ENCODE data around the gene PRDM2.
A peak's percentile ranks its signal among the peaks of the same experiment; 100 is the strongest.
"Not testable (repeated sequence)": the region's sequence is repeated elsewhere in the genome, so short reads cannot be mapped to it uniquely, and the experiment has no call there.

Gene PRDM2

GRCh38 chr1:13700521-13701270 lies 708 bp downstream of the PRDM2 start:
- DNase-seq = peak; percentile 25

DNA sequence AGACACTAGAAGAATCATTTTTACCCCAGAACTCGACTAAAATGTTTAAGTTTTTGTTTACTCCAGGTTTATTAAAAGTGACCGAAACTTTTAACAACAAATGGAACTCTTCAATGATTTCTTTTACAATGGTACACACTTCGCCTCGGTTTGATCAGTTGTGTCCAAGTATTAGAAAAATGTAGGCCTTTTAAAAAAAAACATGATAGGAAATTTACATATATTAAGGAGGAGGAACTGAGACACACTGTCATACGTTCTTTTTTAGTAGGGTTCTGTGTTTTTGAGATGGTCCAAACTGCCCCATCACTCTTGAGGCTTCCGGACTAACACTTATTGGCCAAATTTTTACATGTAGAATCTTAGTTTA lies 1.3 kb downstream of the PRDM2 start:
- no peak for DNase-seq

DNA sequence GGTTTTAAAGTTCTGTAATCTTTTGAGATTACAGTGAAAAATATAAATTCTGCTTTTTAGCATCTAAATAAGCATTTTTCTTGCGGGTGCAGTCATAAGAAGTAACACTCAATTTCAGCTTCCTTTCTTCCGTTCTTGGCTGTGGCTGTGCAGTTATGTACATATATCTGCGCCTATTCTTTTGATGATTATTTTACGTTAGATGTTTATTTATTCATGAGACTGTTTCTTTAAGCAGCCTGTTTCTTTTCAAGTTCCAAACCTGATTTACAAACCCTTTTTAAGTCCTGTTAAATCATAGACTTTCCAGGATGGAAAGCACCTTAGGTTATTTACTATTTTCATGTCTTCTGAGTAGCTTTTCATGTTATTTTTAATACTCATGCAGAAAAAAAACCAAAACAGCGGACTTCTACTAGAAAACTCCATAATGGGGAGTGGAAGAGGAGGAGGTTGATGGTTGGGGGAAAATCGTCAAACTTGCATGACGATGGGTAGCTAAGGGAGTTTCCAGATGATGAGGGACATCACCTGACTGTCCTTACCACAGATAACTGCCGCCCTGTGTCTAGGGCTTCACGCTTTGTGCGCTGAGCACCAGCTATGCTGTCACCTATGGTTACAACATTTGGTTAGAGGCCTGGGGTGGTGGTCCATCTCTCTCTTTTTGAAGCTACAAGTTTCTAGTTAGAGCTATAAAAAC lies 2.6 kb downstream of the PRDM2 start:
- no peak for DNase-seq

GRCh38 chr1:13703128-13703513 lies 3.1 kb downstream of the PRDM2 start:
- no peak for DNase-seq

GRCh38 chr1:13703558-13704490 lies 3.8 kb downstream of the PRDM2 start:
- no peak for DNase-seq

DNA sequence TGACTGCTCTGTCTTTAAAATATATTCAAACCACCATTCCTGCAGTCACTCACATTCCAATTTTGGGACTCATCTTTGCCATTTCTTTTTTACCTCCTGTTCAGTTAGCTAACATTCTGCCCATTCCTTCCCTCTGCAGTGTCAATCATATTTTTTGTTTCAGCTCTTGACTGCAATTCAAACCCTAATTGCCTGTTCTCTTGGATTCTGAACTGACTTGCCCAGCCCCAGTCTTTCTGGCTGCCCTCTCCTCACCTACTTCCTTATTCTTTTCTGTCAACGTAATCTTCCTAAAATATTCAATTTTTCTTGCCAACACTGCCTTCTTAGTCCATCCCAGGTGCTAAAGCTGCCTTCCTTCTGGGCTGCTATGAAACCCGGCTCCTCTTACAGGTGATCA lies 6.1 kb downstream of the PRDM2 start:
- DNase-seq = no peak

- no peak for DNase-seq
Measured at GRCh38 chr1:13707164-13707563, 7.2 kb downstream of the PRDM2 start.

DNA sequence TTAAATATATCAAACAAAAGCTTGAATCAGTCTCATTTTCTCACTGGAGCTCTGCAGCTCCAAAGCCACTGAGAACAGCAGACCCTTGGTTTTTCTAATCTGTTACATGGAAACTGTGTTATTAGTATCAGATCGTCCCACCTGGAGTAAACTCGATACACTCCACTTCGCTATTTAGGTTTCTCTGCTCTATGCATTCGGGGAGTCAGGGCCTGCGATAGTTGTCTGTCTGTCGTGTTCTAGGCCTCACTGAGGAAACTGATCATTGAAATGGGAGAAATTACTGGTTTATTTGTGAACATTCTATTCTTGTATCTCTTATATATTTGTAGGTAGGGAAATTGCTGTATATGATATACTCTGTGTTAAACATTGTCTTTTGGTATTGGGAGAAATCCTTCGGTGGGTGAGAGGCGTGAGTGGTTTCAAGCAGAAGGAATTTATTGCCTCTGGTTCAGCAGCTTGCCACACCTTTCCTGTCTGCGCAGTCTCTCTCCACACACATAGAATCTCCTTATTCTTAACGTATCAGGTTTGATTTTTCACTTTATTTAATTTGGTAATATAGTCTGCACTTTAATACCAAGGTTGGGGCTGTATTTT lies 8.5 kb downstream of the PRDM2 start:
- no peak for DNase-seq

DNA sequence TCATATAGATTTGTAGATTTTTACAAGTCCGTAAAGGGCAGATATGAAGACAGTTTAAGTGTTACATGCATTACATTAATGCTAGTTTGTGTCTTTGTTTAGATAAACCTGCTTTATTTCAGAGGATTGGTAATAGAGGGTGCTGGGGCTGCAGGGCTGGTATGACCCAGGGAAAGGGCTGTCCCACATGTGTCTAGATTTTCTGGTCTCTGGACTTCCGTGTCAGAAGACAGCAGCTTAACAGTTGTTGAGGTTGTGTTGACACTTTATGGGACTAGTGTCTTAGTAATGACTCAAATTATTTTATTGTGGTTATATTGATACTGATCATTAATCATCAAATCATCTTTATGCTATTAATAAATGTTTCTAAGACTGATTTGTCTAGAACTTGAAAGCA lies 10.1 kb downstream of the PRDM2 start:
- DNase-seq = no peak

GRCh38 chr1:13714851-13715250 lies 14.9 kb downstream of the PRDM2 start:
- no peak for DNase-seq

GRCh38 chr1:13715616-13716287 lies 15.8 kb downstream of the PRDM2 start:
- DNase-seq = not testable (repeated sequence)

GRCh38 chr1:13722808-13723360 lies 22.9 kb downstream of the PRDM2 start:
- DNase-seq = no peak

GRCh38 chr1:13723810-13724209 lies 23.8 kb downstream of the PRDM2 start:
- no peak for DNase-seq

DNA sequence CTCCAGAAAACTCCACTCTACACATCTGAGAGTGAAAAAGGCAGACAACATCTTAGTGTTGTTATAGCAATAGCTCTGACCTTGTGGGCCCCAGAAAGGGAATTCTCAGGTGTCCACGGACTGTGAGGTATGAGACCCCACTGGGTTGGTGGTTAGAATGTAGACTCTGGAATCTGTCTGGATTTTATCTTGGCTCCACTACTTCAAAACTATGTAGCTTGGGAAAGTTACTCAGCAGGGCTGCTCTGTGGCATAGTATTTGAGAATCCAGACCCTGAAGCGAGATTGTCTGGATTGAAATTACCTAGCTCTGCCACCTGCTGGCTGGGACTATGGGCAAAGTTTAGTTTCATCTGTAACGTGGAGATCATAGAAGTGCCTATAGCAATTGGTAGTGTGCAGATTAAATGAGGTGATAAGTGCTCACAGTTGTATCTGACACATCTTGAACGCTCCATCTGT lies 25.8 kb downstream of the PRDM2 start:
- no peak for DNase-seq

DNA sequence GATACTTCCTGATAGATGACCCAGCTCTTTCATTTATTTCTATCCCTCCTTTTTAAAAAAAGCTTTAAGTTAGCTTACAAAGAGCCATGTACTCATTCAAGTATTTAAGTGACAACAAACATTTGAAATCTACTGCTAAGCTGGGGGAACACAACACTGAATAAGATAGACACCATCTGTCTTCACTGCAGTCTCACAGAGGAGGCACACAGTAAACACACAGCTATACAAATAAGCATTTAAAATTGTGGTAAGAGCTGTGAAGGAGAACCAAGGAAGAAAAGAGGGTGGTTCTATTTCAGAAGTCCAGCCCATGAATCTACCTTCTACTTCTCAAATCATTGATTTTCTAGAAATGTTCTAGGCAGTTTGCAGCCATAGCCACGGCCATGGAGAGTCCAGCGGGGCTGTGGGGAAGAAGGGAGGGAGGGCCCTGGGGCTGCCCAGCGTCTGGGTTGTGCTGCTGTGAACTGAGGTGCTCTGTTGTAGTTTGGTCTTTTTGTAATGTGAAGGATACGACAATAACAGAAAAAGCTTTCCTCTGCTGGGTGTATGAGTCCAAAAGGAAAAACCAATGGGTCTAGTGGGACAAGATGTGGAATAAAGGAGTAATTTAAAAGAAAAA lies 28.2 kb downstream of the PRDM2 start:
- DNase-seq = no peak

- DNase-seq = no peak
Measured at GRCh38 chr1:13730291-13730690, 30.3 kb downstream of the PRDM2 start.

DNA sequence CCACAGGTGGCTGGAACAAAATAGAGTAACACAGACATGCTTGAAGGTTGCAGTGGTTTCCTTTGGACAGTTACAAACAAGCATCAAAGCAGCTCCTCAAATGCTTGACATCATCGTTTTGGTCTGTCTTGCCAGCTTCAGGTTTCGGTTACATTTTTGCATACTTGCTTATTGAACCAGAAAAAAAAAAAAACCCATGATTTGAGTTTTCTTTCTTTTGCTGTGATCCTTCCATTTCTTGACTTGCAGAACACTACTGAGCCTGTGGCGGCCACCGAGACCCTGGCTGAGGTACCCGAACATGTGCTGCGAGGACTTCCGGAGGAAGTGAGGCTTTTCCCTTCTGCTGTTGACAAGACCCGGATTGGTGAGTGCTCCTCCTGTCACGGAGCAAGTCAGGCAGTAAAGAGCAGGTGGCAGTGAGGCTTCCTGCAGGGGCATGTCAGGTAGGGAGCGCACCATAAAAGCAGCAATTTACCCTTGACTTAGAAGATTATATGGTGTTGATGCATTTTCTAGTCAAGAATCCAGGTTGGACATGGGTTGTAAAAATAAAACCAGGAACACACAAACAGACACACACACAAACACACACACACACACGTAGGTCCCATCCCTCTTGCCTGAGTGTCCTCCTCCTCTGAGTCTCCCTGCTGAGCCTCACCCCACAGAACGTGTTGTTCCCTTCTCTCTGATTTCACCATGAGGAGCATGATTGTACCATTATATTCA lies 30.9 kb downstream of the PRDM2 start:
- no peak for DNase-seq

DNA sequence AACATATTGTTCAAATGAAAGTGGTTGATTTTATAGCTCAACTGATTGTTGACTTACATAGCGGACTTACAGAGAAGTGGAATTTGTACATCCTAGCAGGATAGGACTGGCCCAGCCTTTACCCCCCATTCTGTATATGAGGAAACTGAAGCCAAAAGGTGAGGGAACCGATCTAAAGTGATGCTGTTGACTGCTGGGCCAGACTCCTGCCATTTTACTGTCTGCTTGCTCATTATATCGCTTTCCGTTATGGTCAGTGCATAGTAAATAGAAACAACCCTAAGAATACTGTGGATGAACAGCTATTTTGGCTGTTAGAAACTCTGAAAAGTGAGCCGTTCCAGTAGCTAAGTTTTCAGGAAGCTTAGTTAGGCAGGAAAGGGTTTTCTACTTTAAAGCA lies 31.9 kb downstream of the PRDM2 start:
- DNase-seq = no peak

DNA sequence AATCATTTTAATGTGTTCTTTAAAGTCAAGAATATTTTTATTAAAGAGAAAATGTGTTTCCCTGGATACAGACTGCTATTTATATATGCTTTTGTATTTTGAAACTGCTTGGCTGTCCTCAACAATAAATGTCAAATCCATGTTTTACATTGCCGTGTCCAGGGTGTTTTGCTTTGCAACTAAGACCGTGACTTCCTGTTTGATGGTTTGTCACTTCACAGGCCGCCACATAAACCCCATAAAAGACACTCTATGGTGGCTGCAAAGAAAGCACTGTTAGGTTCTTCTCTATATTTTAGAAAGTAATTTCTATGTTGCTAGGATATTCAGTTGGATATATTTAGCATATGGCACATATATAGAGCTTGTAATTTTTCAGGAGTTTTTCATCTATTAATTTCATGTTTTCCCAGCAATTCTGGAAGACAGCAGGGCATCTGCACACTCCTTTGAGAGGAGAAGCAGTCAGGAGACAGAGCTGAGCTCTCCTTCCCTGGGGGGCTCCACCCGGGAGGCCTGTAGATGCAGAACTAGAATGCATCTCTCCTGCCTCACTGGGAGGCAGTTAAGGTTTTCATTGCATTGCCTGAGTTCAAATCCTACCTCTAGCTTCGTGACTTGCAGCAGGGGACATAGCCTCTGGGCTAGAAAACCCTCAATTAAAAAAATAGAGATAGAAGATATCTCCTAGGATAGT lies 33.1 kb downstream of the PRDM2 start:
- no peak for DNase-seq

DNA sequence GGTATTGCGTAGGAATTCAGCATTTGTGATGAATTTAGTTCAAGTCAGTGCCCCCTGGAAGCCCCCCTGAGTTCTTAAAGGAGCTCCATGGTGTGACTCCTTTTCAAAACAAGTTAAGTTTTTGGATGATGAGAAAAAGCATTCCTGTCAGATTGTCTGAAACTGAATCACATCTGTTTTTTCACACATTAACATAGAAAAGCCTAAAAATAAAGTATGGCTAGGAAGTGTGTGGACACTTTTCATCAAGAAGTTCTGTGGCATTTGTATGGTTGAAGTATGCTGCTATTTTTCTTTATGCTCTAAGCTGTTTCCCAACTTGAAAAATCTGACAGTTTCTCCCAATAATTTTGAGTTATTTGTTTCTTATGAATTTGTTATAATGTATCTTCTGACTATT lies 33.7 kb downstream of the PRDM2 start:
- DNase-seq = no peak
